GM18517 (cell line): ENCODE measurements around the gene RNU6-9.
A peak's percentile ranks its signal among the peaks of the same experiment; 100 is the strongest.

Source experiments
- ATAC-seq: cut with Tn5 transposase; IDR thresholded peaks from one replicate; pipeline ENCODE4 v1.9.1; 2021; ENCODE audit warnings: mild to moderate bottlenecking, moderate library complexity; ENCODE audit not compliant: unreplicated experiment

Gene RNU6-9

GRCh38 chr19:931860-932647 is 38.8 kb downstream of the RNU6-9 start:
- ATAC-seq, result no peak

- no peak for ATAC-seq
These were observed 39.6 kb downstream of the RNU6-9 start for GRCh38 chr19:932648-933552.

- no peak for ATAC-seq
These were observed 40.2 kb downstream of the RNU6-9 start for GRCh38 chr19:933553-933882.

- ATAC-seq, result no peak
These were observed 41.0 kb downstream of the RNU6-9 start for GRCh38 chr19:934197-934840.

GRCh38 chr19:934865-935479 is 41.7 kb downstream of the RNU6-9 start:
- ATAC-seq, result no peak

GRCh38 chr19:936175-936546 is 42.9 kb downstream of the RNU6-9 start:
- no peak for ATAC-seq

GRCh38 chr19:937259-937694 is 44.0 kb downstream of the RNU6-9 start:
- ATAC-seq, result no peak

- no peak for ATAC-seq
These were observed 45.1 kb downstream of the RNU6-9 start for GRCh38 chr19:938233-938923.

GRCh38 chr19:939439-939838 is 46.2 kb downstream of the RNU6-9 start:
- ATAC-seq, result no peak

- ATAC-seq, result no peak
These were observed 46.6 kb downstream of the RNU6-9 start for GRCh38 chr19:939922-940321.

- ATAC-seq, result peak; percentile 43
These were observed 47.5 kb downstream of the RNU6-9 start for GRCh38 chr19:940591-941291.

- ATAC-seq, result no peak
These were observed 48.2 kb downstream of the RNU6-9 start for GRCh38 chr19:941292-942132.

- no peak for ATAC-seq
These were observed 48.9 kb downstream of the RNU6-9 start for GRCh38 chr19:942133-942645.
